ENCODE data around the gene LRIT2. TPM values are rescaled to one million over a fixed set of nuclear protein-coding genes. Genes with fewer than 3 reads are reported as not detected.

Gene LRIT2
- total RNA-seq, 1 experiment from 2014 or later = not detected

GRCh38 chr10:84213076-84213475 lies 12.3 kb downstream of the LRIT2 start:
- no peaks in the 10 kb centered on the region for H3K36me3 ChIP-seq (ENCODE audit: control insufficient read depth, insufficient read depth, low read length)
- TF ChIP-seq POLR2AphosphoS5 (IDR thresholded peaks at IDR 0.05; ENCODE audit: low read depth, low read length) = no peak
- TF ChIP-seq CTCF (IDR thresholded peaks at IDR 0.05) = no peak
- TF ChIP-seq, protein P1, sequence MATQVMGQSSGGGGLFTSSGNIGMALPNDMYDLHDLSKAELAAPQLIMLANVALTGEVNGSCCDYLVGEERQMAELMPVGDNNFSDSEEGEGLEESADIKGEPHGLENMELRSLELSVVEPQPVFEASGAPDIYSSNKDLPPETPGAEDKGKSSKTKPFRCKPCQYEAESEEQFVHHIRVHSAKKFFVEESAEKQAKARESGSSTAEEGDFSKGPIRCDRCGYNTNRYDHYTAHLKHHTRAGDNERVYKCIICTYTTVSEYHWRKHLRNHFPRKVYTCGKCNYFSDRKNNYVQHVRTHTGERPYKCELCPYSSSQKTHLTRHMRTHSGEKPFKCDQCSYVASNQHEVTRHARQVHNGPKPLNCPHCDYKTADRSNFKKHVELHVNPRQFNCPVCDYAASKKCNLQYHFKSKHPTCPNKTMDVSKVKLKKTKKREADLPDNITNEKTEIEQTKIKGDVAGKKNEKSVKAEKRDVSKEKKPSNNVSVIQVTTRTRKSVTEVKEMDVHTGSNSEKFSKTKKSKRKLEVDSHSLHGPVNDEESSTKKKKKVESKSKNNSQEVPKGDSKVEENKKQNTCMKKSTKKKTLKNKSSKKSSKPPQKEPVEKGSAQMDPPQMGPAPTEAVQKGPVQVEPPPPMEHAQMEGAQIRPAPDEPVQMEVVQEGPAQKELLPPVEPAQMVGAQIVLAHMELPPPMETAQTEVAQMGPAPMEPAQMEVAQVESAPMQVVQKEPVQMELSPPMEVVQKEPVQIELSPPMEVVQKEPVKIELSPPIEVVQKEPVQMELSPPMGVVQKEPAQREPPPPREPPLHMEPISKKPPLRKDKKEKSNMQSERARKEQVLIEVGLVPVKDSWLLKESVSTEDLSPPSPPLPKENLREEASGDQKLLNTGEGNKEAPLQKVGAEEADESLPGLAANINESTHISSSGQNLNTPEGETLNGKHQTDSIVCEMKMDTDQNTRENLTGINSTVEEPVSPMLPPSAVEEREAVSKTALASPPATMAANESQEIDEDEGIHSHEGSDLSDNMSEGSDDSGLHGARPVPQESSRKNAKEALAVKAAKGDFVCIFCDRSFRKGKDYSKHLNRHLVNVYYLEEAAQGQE (IDR thresholded peaks at IDR 0.05; ENCODE audit: insufficient read depth in 1 of 2, low read depth in 2 of 2, low read length in 1 of 2) = no peak
- TF ChIP-seq SIN3A (IDR thresholded peaks at IDR 0.05; ENCODE audit: borderline replicate concordance, insufficient read depth, low read depth, low read length) = no peak
- TF ChIP-seq TCF7L2 (IDR thresholded peaks at IDR 0.05; ENCODE audit: low read depth, low read length) = no peak
- H3K4me3 ChIP-seq (ENCODE audit: low read depth in 2 of 2, low read length in 2 of 2) = no peak overlapping the region
- ATAC-seq (no peak), DNase-seq (ENCODE audit: low read depth, low spot score) (no peak)
- H3K27ac ChIP-seq (ENCODE audit: low read length) = no peak overlapping the region
- H3K4me1 ChIP-seq (ENCODE audit: control insufficient read depth, insufficient read depth, low read length) = no peaks in the 10 kb centered on the region
- POLR2A ChIA-PET = no interaction called here
- peaks cover 25% of the 10 kb centered on the region for H3K27me3 ChIP-seq (ENCODE audit: control insufficient read depth, insufficient read depth, low read length)
- intact Hi-C loops (cut with micrococcal nuclease; ENCODE audit: unreplicated experiment) (no loop called here), in situ Hi-C loops (cut with HindIII; ENCODE audit: low pct_unique_long_range_greater_than_20kb, low sequenced_read_pairs) (no loop called here)
- no TSS peak for BruUV-seq (replicated peaks)
- no peaks in the 10 kb centered on the region for H3K9me3 ChIP-seq (ENCODE audit: control insufficient read depth, insufficient read depth, low read depth, low read length)
- CTCF ChIA-PET = interaction anchor here (0.7 kb wide), 1 partner anchor 61 kb away, joined by 3 read pairs; no protein-coding TSS in a partner anchor

GRCh38 chr10:84212014-84212413 lies 13.3 kb downstream of the LRIT2 start:
- Histone ChIP-seq H3K27ac (ENCODE audit: low read length) (no peak overlapping the region), H3K4me3 (ENCODE audit: low read depth in 2 of 2, low read length in 2 of 2) (no peak overlapping the region), H3K27me3 (ENCODE audit: control insufficient read depth, insufficient read depth, low read length) (peaks cover 27% of the 10 kb centered on the region), H3K4me1 (ENCODE audit: control insufficient read depth, insufficient read depth, low read length) (no peaks in the 10 kb centered on the region), H3K9me3 (ENCODE audit: control insufficient read depth, insufficient read depth, low read depth, low read length) (no peaks in the 10 kb centered on the region), H3K36me3 (ENCODE audit: control insufficient read depth, insufficient read depth, low read length) (no peaks in the 10 kb centered on the region)
- BruUV-seq (replicated peaks) = no TSS peak
- in situ Hi-C loops (cut with HindIII; ENCODE audit: low pct_unique_long_range_greater_than_20kb, low sequenced_read_pairs) (no loop called here), intact Hi-C loops (cut with micrococcal nuclease; ENCODE audit: unreplicated experiment) (no loop called here)
- ChIA-PET POLR2A (no interaction called here), CTCF (no interaction called here)
- ATAC-seq (no peak), DNase-seq (ENCODE audit: low read depth, low spot score) (no peak)
- TF ChIP-seq SIN3A (IDR thresholded peaks at IDR 0.05; ENCODE audit: borderline replicate concordance, insufficient read depth, low read depth, low read length) (no peak), POLR2AphosphoS5 (IDR thresholded peaks at IDR 0.05; ENCODE audit: low read depth, low read length) (no peak), CTCF (IDR thresholded peaks at IDR 0.05) (no peak), TCF7L2 (IDR thresholded peaks at IDR 0.05; ENCODE audit: low read depth, low read length) (no peak)
- TF ChIP-seq, protein P1 (IDR thresholded peaks at IDR 0.05; ENCODE audit: insufficient read depth in 1 of 2, low read depth in 2 of 2, low read length in 1 of 2) = no peak
